GM19035 (cell line): ENCODE data around the gene CDKN2D.
"Not testable (repeated sequence)": the region's sequence is repeated elsewhere in the genome, so short reads cannot be mapped to it uniquely, and the experiment has no call there.

ENCODE experiments used
- ATAC-seq: cut with Tn5 transposase; IDR thresholded peaks from one replicate; pipeline ENCODE4 v1.9.1; 2021; ENCODE audit not compliant: unreplicated experiment

CDKN2D gene

DNA sequence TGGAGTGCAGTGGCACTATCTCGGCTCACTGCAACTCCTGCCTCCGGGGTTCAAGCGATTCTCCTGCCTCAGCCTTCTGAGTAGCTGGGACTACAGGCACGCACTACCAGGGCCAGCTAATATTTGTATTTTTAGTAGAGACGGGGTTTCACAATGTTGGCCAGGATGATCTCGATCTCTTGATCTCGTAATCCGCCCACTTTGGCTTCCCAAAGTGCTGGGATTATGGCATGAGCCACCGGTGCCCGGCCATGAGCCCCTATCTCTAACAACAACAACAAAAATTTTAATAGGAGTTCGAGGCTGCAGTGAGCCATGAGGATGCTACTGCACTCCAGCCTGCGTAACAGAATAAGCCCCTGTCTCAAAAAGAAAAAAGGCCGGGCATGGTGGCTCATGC, 13.3 kb upstream of the CDKN2D start:
- ATAC-seq, result no peak

GRCh38 chr19:10580979-10581631, 12.3 kb upstream of the CDKN2D start:
- ATAC-seq, result no peak

DNA sequence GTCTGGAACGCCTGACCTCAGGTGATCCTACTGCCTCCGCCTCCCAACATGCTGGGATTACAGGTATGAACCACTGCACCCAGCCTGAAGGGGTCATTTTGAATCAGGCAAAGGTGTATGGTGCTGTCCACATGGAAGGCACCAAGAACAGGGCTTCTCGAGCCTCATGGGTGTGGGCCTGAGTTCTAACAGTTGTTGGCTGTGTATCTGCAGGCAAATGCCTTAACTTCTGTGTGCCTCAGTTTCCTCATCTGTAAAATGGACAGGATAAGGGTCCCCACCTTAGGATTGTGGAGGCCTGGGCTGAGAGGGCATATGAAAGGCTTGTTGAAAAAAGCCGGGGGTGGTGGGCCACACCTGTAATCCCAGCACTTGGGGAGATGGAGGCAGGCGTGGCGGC, 9.2 kb upstream of the CDKN2D start:
- no peak for ATAC-seq

GRCh38 chr19:10575011-10575716, 6.4 kb upstream of the CDKN2D start:
- ATAC-seq, result no peak

DNA sequence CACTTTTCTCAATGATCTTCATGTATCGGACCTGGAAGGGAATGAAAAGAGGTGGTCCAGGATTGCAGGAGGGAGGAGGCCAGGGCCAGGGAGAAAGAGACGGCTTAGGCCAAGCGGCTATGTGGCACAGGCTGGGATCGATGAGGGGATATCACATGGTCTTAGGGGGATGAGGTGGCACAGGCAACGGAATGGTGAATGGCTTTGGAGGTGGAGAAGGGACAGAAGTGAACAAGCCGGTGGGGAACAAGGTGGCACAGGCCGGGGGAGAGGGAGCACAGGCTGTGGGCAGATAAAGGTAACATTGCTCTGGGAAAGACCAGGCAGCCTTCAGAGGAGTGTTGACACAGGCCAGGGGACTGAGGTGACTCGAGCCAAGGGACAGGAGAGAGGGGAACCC, 5.7 kb upstream of the CDKN2D start:
- no peak for ATAC-seq

DNA sequence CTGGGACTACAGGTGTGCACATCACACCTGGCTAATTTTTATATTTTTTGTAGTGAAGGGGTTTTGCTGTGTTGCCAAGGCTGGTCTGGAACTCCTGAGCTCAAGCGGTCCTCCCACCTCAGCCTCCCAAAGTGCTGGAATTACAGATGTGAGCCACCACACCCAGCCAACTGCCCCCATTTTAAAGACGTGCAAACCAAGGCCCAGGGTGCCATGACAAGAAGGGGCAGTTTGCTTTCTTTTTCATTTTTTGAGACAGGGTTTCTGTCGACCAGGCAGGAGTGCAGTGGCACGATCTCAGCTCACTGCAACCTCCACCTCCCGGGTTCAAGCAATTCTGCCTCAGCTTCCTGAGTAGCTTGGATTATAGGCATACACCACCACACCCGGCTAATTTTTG, 5.0 kb upstream of the CDKN2D start:
- ATAC-seq, result not testable (repeated sequence)

DNA sequence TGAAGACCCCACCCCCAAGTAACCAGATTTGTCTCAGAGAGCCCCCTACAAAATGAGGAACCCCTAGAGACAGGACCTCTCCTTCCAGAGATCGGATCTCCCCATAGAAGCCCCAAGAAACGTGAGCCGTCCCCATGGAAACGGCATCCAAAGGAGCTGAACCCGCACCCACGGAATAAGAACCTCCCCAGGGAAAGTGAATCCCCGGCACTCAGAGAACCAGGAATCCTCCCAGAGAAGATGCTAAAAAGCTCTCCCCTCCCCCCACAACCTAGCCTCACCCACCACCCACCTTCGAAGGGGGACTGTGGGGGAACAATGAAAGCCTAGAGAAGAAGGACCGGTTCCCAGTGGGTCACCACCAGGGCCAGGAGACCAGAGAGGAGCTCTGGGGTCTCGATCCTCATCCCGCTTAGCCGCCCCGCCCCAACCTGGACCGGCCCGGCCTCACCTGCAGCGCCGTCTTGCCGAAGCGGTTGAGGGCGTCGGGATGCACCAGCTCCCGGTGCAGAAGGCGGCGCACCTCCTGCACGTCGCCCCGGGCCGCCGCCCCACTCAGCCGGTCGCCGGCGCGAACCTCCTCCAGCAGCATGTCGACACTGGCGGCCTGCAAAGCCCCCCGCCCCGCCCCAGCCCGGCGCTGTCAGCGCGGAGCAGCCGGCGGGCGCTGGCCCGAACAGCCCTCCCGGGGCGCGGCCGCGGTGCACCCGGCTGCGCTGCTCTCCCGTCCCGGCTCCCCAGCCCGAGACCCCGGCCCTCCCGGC, 535 bp downstream of the CDKN2D start:
- ATAC-seq, result peak; percentile 1

- ATAC-seq, result no peak
Observed at GRCh38 chr19:10567656-10568055, 1.1 kb downstream of the CDKN2D start.

- no peak for ATAC-seq
Observed at GRCh38 chr19:10566658-10567410, 1.9 kb downstream of the CDKN2D start.

GRCh38 chr19:10566408-10566657, 2.4 kb downstream of the CDKN2D start:
- ATAC-seq, result no peak

DNA sequence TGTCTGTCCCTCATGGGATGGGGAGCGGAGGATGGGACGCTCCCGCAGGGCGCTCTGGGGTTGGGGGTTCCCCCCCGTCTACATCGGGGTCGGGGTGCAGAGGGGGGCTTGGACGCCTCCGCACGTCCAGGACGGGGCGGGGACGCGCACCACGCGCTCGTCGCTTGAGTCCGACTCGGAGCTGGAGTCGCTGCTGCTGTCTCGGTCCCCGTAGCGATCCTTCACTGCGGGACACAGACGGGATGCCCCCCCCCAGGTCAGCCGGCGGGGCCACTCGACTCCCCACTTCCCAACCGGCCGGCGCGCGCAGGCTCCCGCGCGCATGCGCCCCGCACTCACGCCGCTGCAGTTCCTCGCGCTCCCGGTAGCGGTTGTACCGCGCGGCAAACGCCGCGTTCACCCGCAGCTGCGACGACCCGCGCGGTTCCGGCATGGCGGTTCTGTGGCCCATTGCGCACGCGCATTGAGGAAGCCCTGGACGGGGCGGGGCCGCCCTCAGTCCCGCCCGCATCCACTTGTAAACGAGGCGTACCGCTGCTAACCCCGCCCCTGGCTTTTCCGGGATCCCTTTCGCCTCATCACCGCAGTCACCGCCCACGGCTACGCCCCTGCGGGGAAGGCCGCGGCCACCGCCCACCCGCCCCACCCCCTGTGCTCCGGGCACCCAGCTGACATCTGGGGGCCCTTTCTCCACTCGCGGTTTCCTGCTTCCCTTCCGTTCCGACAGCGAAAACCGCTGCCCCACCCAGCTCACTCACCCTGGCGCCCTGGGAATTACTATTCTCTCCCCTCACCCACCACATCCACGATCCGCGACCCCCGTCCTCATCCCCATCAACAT, 3.0 kb downstream of the CDKN2D start, which contains the start of gene KRI1:
Gene KRI1, minus strand, starts transcription at position 444 of the 841 bp plus-strand sequence. Its CDS starts 11 bp downstream, at position 433.
- peak; percentile 48 for ATAC-seq

DNA sequence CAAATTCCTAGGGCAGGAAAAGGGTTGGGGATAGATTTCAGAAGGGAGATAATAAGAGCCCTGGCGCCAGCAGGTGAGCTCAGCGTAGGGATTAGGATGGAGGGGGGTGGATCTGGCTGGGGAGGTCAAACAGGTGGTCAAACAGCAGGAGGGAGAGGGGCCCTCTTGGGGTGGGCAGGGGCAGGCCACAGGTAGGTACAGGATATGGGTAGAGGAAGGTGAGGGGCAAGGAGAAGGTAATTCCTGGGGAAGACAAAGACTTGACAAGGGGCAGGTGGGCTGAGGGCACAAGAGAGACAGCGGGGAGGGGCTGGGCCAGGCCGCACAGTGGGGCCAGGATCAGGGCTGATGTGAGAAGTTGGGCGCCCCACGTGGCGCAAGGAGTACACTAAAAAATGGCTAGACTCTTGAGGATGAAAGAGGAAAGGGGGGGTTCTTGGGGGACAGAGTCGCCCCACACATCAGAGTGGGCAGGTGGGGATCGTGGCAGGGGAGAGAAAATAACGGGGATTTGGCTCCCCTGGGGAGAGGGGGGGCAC, 3.7 kb downstream of the CDKN2D start:
- no peak for ATAC-seq

DNA sequence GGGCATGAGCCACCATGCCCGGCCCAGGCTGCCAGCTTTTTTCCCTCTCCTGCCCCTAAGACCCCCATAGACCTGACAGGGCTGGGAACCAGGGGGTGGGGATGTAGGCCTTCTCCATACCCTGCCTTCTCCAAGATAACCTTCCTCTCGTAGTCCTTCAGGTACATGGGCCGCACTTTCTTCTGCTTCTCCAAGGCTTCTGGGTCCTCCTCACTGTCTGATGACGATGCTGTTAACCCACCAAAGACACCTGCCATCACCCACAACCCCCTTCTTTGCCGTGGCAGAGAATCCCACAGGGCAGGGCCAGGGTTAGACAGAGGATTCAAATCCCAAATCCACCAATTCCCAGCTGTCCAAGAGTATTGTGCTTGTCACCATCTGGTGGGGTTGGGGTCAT, 6.2 kb downstream of the CDKN2D start:
- ATAC-seq, result no peak

DNA sequence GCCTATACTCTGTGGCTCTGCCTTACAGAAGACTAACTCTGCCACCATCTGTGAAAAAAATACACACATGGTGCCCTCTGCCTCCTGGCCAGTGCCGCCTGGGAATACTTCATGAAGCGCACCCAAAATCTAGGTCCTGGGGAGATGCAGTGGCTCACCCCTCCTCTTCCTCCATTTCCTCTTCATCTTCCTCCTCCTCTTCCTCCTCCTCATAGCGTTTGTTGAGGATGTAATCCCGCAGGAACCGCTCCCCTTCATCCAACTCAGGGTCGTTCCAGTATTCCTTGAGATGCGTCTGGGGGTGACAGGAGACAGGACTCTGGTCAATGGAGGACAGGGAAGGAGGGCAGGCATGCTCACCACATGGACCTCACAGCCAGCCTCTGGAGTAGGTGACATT, 8.6 kb downstream of the CDKN2D start:
- ATAC-seq, result no peak

GRCh38 chr19:10557603-10558197, 11.1 kb downstream of the CDKN2D start:
- ATAC-seq, result no peak

DNA sequence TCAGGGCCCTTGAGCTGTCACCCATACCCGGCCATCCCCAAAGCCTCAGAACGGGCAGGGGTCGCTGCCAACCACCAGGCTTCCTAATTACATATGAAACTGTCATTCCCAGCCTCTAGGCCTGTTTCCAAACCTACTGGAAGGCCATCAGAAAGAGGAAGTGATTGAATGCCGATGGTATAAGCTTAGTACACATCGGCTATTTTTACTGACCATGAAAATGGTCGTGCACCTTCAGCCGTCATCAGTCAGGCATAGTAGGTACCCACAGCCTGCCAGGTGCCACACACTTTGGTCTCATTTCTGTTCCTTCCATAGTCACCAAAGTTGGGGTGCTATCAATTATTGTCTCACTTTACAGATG, 13.2 kb downstream of the CDKN2D start:
- ATAC-seq, result no peak

- ATAC-seq, result no peak
Observed at GRCh38 chr19:10554760-10555609, 13.8 kb downstream of the CDKN2D start.

- no peak for ATAC-seq
Observed at GRCh38 chr19:10553943-10554381, 14.8 kb downstream of the CDKN2D start.

DNA sequence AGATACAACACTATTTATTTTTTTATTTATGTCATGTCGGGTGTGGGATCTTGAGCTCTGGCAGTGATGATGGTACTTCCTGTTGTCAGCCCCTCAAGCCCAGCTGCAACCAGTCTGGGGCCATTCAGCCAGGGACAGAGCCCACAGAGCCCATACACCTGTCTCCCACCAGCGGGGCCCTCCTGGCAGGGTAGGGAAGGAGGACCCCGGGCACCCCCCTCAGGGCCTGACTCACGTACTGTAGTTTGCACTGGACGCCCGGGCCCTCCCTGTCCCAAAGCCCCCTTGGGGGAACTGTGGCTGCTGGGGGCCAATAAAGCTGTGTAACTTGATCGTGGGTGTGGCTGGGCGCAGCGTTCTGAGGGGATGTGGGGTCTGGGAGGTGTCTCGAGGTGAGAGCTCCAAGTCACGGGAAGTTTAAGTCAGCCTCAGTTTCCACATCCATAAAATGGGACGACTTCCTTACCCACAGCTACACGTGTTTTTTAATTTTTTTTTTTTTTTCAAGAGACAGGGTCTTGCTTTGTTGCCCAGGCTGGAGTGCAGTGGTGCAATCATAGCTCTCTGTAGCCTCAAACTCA, 15.6 kb downstream of the CDKN2D start:
- ATAC-seq, result no peak
